Glutamatergic neuron (in vitro differentiated cells): ENCODE measurements around the gene TBC1D5. TPM values are rescaled to one million over a fixed set of nuclear protein-coding genes. Genes with fewer than 3 reads are reported as not detected.

Experiments
- DNase-seq: peaks from one replicate; pipeline ENCODE4 v3.0.0; 2022
- H3K27ac Mint-ChIP-seq: one replicate; pipeline ENCODE4 v1.8.0; 2020; ENCODE audit warnings: mild to moderate bottlenecking, mixed read lengths, inconsistent platforms; ENCODE audit not compliant: unreplicated experiment
- H3K27me3 Mint-ChIP-seq: one replicate; pipeline ENCODE4 v1.8.0; 2020; ENCODE audit warnings: mild to moderate bottlenecking, moderate library complexity, mixed read lengths, inconsistent platforms; ENCODE audit not compliant: unreplicated experiment
- H3K36me3 Mint-ChIP-seq: one replicate; pipeline ENCODE4 v1.8.0; 2020; ENCODE audit warnings: mild to moderate bottlenecking, mixed read lengths, inconsistent platforms; ENCODE audit not compliant: unreplicated experiment
- H3K4me1 Mint-ChIP-seq: one replicate; pipeline ENCODE4 v1.8.0; 2020; ENCODE audit warnings: mild to moderate bottlenecking, low read depth, mixed read lengths, inconsistent platforms; ENCODE audit not compliant: unreplicated experiment
- H3K4me3 Mint-ChIP-seq: one replicate; pipeline ENCODE4 v1.8.0; 2020; ENCODE audit warnings: mild to moderate bottlenecking, mixed read lengths, inconsistent platforms; ENCODE audit not compliant: unreplicated experiment
- H3K9me3 Mint-ChIP-seq: one replicate; pipeline ENCODE4 v1.8.0; 2020; ENCODE audit warnings: mild to moderate bottlenecking, moderate library complexity, mixed read lengths, inconsistent platforms; ENCODE audit not compliant: unreplicated experiment
- CTCF ChIP-seq: fragments of 200-600 bp; sonication (generic); IDR thresholded peaks from one replicate; pipeline ENCODE4 v1.5.0; 2021; ENCODE audit not compliant: partially characterized antibody, unreplicated experiment
- total RNA-seq: library from RNA; stranded (reverse); fragmentation: NEBNext Ultra II Directional; extraction: Animal tissue kit (Norgen Biotek cat#: 25700); gene quantifications from one replicate; pipeline ENCODE4 v1.2.1, GENCODE V29; 2021; ENCODE audit not compliant: unreplicated experiment

The TBC1D5 gene
- total RNA-seq, 1 donor from 2014 or later = 40.2 TPM

- Mint-ChIP-seq H3K9me3 (peaks cover 2% of the 10 kb centered on the region), H3K4me1 (no peaks in the 10 kb centered on the region), H3K4me3 (no peak overlapping the region), H3K36me3 (no peaks in the 10 kb centered on the region), H3K27ac (no peak overlapping the region), H3K27me3 (no peaks in the 10 kb centered on the region)
- TF ChIP-seq CTCF = no peak
- no peak for DNase-seq
These were observed 23.5 kb upstream of the TBC1D5 start for GRCh38 chr3:17765819-17766472.

- no peak for TF ChIP-seq CTCF
- H3K27ac Mint-ChIP-seq = no peak overlapping the region
- no peaks in the 10 kb centered on the region for H3K36me3 Mint-ChIP-seq
- no peaks in the 10 kb centered on the region for H3K4me1 Mint-ChIP-seq
- H3K9me3 Mint-ChIP-seq = peaks cover 2% of the 10 kb centered on the region
- H3K4me3 Mint-ChIP-seq = no peak overlapping the region
- DNase-seq = no peak
- H3K27me3 Mint-ChIP-seq = no peaks in the 10 kb centered on the region
These were observed 19.1 kb upstream of the TBC1D5 start for GRCh38 chr3:17761563-17761962.

GRCh38 chr3:17759901-17760300 is 17.5 kb upstream of the TBC1D5 start:
- H3K27ac Mint-ChIP-seq = no peak overlapping the region
- no peaks in the 10 kb centered on the region for H3K9me3 Mint-ChIP-seq
- no peaks in the 10 kb centered on the region for H3K36me3 Mint-ChIP-seq

GRCh38 chr3:17755836-17756235 is 13.4 kb upstream of the TBC1D5 start:
- no peak for DNase-seq
- no peaks in the 10 kb centered on the region for H3K9me3 Mint-ChIP-seq
- H3K36me3 Mint-ChIP-seq = no peaks in the 10 kb centered on the region
- no peaks in the 10 kb centered on the region for H3K4me1 Mint-ChIP-seq
- H3K27me3 Mint-ChIP-seq = no peaks in the 10 kb centered on the region
- no peak for TF ChIP-seq CTCF
- no peak overlapping the region for H3K27ac Mint-ChIP-seq
- no peak overlapping the region for H3K4me3 Mint-ChIP-seq

More at GRCh38 chr3:17759901-17760300, 17.5 kb upstream of the TBC1D5 start:
- DNase-seq = no peak
- no peak for TF ChIP-seq CTCF
- no peak overlapping the region for H3K4me3 Mint-ChIP-seq
- no peaks in the 10 kb centered on the region for H3K27me3 Mint-ChIP-seq
- no peaks in the 10 kb centered on the region for H3K4me1 Mint-ChIP-seq

GRCh38 chr3:17753632-17753992 is 11.2 kb upstream of the TBC1D5 start:
- H3K36me3 Mint-ChIP-seq = no peaks in the 10 kb centered on the region
- no peaks in the 10 kb centered on the region for H3K27me3 Mint-ChIP-seq
- no peak overlapping the region for H3K27ac Mint-ChIP-seq
- H3K9me3 Mint-ChIP-seq = no peaks in the 10 kb centered on the region
- H3K4me3 Mint-ChIP-seq = no peak overlapping the region
- no peaks in the 10 kb centered on the region for H3K4me1 Mint-ChIP-seq
- no peak for DNase-seq
- TF ChIP-seq CTCF = no peak
